GM18861 (cell line): ENCODE results near the gene ZSCAN9.

Experiments used
- ATAC-seq: cut with Tn5 transposase; IDR thresholded peaks from one replicate; pipeline ENCODE4 v1.9.1; 2021; ENCODE audit not compliant: unreplicated experiment

ZSCAN9 gene

DNA sequence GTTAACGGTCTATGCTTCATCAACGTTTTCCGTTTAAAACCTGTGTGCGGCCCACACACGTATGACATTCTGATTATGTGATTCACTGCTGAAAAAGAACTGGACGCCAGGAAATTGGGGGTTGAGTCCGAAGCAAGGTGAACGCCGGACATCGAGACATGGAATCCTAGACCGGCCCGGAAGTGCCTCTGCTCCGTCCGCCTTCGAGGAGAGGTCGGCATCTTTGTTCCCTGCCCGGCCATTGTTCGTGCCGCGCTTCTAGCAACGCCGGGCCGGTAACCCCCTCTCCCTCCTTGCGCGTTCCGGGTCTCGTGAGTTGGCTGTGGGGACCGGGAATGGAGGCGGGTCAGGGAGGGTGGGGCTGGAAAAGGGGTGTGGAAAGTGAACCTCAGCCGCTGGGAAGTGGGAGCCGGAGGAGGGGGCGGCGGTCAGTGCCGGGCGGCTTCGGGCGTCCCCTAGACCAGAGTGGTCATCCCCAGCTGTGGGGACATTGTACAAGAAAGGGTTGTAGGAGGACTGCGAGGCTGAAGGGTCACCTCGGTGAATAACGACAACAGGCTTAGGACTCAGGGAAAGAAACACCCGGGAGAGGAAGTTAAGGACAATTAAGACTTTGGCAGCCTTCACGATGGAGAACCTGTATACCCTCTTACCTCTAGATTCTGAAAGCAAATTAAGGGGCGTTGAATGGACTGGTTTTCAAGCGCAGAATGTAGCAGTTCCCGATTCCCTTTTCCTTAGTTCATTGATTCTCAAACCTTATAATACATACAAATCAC lies at the start of gene ZSCAN9:
TSS of gene ZSCAN9 (plus strand) at position 220 of the 779 bp plus-strand sequence. CDS start 1,810 bp downstream, outside the sequence.
- ATAC-seq = peak; percentile 70

DNA sequence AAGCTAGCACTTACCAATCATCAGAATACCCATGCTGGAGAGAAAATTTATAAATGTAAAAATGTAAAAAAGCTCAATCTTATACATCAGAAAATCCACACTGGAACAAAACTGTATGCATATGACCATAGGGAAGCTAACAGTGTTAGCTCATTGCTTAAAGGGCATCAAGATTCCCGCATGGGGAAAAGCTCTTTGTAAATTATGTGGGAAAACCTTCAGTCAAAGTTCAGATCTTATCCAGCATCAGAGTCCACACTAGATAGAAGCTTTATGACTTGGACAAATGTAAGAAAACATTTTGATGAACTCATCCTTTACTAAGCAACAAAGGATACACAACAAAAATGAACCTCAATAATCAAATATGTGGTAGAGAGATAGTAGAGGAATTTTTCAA lies 48.7 kb upstream of the ZSCAN9 start:
- ATAC-seq = no peak

DNA sequence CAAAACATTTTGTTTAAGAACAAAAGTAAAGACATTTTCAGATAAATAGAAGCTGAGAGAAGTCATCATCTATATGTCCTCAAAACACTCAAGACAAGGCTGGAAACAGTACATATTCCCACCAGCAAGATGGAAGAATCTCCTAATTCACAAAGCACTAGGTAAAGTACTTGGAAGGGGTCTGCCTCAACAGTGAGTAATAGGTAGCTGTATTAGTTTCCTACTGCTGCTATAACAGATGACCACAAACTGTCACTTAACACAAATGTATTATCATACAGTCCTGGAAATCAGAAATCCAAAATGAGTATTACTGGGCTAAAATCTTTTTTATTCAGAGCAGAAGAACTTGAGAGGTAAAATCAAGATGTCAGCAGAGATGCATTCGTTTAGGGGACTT lies 42.8 kb upstream of the ZSCAN9 start:
- ATAC-seq = no peak

DNA sequence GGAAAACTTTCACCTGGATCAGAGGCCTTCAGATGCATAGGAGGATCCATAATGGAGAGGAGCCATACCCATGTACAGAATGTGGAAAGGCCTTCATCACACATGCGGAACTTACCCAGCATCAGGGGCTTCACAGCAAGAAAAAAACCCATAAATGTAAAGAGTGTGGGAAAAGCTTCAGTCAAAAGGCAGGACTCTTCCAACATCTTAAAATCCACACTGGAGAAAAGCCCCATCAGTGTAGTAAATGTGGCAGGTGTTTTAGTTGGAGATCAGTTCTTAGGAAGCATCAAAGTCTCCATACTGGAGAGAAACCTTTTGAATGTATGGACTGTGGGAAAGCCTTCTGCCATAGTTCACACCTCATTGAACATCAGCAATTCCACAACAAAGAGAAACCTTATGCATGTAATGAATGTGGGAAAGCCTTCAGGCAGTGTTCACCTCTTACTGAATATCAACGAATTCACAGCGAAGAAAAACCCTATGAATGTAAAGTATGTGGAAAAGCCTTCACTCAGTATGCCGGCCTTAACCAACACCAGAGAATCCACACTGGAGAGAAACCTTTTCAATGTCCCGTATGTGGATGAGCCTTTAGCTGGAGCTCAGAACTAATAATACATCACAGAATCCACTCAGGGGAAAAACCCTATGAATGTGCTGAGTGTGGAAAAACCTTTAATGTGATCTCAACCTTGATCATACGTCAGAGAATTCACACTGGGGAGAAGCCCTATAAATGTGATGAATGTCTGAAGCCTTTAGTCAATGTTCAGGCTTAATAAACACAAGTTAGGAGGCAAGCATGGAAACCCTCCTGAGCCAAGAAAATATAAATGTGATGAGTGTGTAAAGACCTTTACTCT lies 36.7 kb upstream of the ZSCAN9 start:
- no peak for ATAC-seq

DNA sequence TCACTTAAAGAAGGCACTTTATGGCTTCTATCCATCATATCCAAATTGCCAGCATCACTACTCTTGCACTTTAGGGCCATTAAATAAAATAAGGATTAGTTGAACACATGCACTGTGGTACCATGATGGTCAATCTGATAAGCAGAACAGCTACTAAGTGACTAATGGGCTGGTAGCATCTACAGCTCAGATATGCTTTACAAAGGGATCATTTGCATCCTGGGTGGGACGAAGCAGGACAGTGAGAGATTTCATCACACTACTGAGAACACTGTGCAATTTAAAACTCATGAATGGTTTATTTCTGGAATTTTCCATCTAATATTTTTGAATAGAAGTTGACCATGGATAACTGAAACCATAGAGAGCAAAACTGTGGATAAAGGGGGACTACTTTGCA lies 25.1 kb upstream of the ZSCAN9 start:
- no peak for ATAC-seq

DNA sequence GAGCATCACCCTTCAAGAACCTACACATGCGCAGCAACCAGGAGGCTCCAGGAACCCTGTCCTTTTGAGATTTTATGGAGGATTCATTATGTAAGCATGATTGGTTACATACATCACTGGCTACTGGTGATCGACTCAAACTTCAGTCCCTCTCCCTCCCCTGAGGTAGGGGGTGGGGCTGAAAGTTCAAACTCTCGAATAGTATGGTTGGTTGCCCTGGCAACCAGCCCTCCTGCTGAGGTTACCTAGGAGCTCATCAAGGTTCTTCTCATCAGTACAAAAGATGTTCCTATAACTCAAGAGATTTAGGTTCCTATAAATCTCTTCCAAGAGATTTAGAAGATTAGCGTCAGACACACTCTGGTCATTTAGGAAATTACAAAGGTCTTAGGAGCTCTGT lies 21.9 kb upstream of the ZSCAN9 start:
- ATAC-seq = no peak

DNA sequence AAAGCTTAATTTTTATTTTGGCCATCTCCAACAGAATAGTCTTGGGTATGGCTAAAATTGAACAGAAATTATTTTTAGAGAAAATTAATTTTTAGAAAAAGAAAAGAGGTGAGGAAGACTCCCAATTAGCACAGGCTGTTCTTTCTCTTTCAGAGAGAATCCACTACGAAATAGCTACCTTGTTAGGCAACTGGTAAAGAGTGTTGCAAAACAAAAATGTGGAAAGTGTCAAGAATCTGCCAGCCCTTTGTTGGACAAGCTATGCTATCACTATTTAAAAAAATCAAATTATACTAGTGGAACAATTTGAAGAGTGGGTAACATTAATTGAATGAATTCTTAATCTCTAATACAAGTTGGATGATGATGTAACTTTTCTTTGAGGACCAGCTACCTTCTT lies 19.2 kb upstream of the ZSCAN9 start:
- no peak for ATAC-seq

DNA sequence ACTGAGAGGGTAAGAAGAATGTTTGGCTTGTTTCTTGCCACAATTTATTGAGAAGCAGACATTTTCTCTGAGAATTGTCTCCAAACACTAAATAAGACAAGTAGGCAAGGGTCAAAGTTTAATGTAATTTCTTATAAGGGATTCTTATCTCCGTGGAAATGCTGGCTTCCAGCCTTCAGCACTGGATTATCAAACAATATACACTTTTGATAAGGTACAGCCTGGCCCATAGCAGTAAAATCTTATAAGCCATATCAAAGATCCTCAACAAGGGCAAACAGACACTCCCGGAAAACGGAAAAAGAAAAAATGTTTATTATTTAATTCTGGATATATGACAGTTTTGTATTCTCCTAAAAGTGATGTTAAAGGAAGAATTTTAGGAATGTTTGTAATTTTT lies 18.5 kb upstream of the ZSCAN9 start:
- ATAC-seq = no peak

DNA sequence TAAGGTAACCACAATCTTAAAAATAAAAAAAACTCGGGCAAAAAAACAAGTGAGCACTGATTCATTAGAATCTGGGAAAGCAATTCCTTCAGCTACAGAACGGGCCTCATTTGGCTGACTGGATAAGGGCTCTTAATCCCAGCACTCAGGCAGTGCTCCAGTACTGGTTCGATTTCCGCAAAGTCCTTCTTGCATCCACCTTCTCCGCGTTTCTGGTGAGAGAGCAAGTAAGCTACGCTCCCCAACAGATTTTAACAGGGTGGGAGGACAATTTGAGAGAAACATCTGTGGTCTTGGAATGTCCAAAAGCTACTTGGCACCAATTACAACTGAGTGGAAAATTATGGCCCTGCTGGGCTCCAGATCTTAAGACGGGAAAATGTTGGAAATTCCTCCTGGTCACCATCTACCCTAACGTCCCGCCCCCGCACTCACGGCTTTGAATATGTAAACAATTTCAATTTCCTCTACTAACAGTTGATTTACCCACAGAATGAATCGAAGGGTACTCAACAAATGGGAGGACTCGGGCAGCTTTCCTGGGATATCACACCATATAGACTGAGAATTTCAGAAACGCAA lies 18.1 kb upstream of the ZSCAN9 start:
- ATAC-seq = no peak

DNA sequence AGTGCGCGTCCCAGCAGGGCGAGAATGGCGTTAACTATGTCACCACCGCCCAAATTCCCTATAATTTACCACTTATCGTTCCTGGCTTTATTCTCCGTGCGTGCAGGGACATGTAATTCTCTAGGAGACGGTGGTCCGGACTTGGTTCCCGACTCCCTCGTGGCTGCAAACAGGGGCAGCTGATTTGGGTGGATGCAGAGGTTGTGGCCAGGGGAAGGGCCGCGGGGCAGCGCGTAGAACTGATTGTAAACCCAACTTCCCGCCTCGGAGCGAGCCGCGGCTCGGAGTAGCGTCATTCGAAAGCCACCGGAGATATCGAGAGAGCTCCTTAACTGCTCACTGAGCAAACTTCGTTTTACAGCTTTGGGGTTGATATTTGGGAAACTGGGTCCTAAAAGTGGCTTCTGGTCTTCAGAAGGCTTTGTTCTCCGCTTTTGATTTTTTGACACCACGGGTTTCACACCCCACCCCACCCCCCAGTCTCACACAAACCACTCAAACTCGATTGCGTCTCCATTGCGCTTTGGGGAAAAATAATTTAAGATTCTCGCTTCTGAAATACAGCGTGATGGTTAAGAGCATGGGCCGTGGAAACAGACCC lies 17.5 kb upstream of the ZSCAN9 start:
- no peak for ATAC-seq

DNA sequence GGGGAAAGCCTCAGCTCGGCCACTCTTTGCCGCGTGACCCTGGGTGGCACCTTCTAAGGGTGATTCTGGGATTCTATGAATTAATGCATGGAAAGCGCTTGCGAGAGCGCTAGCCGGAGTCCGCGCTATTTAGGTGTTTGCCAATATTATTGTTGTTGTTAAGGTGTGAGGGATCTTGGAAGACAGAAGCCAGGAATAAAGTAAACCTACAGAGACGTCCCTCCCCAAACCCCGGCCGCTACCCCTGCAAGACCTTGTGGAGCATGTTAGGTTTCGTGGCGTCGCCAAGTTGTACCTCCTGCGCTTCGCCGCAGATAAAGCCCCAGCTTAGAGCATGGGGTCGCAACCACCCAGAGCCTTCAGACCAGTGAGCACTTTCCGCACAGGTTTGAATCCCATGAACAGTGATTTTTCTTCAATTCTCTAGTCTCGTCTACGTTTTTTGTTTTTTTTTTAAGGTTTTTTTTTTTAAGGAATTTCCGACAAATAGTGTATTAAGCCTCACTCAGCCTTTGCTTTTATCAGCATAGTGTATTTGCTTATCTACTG lies 16.9 kb upstream of the ZSCAN9 start:
- no peak for ATAC-seq

DNA sequence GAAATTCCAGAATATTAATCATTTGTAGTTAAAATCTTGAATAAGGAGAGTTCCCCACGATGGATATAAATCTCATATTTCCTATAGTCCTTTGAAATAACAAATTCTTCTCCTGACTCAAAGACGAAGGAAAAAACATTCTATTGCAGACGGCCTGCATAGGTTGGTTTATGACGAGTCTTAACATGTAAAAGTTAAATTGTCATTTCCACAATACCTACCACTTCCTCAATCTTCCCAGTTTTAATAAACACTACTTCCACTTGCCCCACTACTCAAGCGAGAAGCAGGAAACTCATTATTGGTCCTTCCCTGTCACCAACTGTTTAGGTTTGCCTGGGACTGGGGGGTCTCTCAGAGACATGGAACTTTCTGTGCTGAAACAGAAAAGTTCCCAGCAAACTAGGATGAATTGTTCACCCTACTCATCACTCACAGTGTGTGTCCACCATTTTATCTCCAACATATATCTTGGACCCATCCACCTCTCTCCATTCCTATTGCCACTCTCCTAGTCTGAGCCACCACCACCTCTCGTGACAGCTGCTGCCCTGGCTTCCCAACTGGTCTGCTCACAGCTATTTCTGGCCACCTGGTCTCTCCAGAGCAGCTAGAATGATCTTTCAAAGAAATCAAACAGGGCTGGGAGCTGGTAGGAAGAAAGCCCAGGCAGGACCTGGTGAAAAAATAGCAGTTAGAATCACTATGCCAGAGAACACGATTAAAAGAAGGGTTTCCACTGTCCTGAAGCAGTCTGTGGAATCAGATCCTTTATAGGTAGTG lies 15.1 kb upstream of the ZSCAN9 start:
- ATAC-seq = no peak

DNA sequence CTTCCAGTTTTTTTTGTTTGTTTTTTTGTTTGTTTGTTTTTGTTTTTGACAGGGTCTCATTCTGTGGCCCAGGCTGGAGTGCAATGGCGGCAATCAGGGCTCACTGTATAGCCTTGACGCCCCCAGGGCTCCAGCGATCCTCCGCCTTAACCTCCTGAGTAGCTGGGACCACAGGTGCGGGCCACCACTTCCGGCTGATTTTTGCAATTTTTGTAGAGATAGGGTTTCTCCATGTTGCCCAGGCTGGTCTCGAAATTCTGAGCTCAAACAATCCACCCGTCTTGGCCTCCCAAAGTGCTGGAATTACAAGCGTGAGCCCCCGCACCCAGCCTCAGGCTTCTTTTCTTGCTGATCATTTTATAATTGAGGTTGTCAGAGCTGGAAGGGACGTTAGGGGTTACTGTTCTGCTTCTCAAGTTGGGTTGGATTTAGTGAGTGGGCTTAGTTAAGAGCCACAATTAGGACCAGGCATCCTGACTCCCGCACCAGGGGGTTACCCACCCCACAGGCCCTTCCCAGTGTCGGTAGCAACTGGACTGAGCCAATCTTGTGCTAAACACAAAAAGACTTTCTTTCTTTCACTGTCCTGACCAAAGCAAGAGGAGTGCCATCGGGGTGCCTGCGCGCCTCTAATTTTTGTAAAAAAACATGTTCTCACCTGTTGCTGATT lies 13.1 kb upstream of the ZSCAN9 start:
- no peak for ATAC-seq

DNA sequence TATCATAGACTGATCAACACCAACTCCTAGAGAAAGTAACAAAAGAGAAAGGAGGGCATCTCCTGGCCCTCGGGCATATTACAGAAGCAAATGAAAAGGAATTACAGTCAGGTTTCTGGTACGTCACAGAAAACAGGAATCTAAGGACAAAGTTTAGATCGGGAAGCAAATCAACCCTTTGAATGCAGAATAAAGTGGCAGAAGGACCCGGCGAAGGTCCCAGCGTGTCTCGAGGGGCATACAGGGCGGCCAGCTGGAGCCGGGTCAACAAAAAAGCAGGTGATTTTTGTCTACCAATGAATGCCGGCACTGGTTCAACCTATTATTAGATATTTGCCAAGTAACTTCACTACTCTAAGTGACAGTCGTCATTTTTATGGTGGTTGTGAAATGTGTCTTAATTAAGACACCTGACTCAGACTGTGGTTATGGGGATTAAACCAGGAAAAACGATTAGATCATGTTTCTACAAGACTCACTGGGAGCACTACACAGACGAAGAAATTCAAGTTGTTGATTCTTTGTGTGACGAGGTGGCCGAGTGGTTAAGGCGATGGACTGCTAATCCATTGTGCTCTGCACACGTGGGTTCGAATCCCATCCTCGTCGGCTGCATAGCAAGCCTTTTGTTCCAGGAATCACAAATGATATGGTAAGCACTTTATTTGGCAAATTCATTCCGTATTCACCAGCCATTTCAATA lies 12.4 kb upstream of the ZSCAN9 start:
- ATAC-seq = peak; percentile 40

DNA sequence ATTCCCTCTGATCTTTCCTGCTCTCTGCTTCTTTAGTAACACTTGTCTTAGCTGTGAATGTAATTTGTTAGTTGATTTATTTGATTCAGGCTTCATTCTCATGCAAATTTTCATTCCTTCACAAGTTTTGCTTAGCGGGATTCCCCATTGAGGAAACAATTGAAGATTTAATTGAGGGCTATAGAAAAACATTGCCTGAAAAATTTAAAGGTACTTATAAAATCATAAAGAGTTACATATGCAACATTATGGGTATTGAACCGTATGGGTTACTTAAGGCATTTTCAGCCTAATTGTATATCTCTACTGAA lies 11.9 kb upstream of the ZSCAN9 start:
- no peak for ATAC-seq

DNA sequence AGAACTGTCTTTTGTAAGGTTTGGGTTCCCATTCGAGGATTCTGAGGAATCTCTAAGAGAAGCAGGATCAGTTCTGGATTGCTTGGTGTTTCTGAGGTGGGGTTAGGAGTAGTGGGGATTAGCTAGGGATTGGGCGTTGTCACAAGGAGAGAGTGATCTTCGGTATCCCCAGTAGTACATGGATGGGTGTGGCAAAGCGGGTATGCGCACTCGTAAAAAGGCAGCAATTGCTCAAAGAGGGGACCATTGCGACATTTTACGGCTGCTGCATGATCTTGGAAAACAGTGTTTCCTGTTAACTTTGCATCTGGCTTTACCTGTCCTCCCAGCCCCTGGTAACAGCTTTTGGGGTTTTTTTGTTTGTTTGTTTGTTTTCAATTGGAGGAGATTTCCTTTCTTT lies 9.7 kb upstream of the ZSCAN9 start:
- no peak for ATAC-seq

DNA sequence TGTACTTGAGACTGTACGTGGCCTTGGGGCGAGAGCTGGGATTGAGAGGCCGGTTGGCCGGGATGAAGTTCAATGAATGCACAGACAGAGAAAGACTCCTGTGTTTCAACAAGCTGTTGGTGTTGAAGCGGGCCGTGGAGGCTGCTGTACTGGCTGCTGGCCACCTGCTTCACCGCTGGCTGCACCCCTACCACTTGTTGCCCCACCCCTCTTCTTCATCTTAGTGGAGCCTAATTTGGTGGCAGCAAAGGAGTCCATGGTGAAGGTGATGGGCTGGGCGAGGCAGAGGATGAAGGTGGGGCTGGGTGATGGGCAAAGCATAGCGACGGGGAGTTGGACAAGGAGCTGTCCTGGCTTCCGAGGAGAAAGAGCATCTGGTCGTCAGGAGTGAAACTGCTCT lies 7.2 kb upstream of the ZSCAN9 start:
- no peak for ATAC-seq

DNA sequence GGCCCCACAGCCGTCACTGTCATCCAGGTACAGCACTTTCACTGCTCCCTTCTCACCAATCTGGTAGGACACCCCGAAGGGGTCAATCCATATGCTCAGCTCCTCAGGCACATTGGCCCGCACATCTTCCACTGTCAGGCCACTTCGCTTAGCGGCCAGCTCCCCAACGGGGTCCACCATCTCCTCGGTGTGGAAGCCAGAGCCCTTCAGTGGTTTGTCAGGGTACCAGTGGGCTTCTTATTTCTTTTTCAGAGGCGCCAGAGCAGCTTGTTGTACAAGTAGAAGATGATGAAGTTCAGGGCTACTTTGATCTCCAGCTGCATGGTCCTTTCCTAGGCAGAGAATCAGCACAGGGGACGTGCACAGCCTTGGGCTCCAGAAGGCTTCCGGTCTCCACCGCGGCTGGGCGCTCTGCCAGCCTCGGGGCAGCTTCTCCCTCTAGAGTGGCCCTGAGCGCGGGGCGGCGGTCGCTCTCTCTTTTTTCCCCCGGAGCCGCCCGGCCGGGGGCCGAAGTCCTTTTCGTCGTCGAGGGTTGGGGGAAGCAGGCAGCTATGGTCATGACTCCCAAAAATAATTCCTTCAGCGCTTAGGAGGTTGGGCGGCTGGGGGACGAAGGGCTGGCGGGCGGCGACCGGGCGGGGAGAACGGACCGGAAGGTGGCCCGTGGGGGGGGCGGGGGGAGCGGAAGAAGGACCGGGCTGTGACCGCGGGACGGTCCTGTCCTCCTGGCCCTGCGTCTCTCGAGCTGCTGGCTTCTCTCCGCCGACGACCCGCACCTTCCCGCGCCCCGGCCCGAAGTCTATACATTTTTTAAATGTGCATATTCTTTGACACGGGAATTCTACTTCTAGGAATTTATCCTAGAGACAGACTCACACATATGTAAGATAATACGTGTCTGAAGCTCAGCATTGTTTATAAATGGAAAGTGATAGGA lies 6.5 kb upstream of the ZSCAN9 start:
- no peak for ATAC-seq
